IMR-90 (cell line): Measurements from ENCODE around the gene LDHAL6B. TPM values are rescaled to one million over a fixed set of nuclear protein-coding genes. Genes with fewer than 3 reads are reported as not detected.

Experiments
- ATAC-seq: fragments of 200-7000 bp; cut with Tn5 transposase; 2 replicates; pipeline ENCODE4 v1.9.1; 2020; ENCODE audit warnings: low read depth, mild to moderate bottlenecking, moderate library complexity
- BruUV-seq: library from RNA; stranded (reverse); fragments of 400-500 nt; replicated peaks from 2 replicates; lab custom pipeline; 2021; lab: Mats Ljungman, UMichigan
- CTCF ChIA-PET: fragments of 300-600 bp; formaldehyde crosslinking; extraction: SDS; loops from one replicate; lab custom pipeline; 2021; ENCODE audit warnings: antibody characterized with exemption; lab: Yijun Ruan, JAX
- POLR2A ChIA-PET: fragments of 300-600 bp; sonication (Branson Sonifier 250); formaldehyde crosslinking; loops from one replicate; lab custom pipeline; 2022; ENCODE audit warnings: antibody characterized with exemption; ENCODE audit not compliant: unreplicated experiment; lab: Charles Lee
- DNase-seq: peaks from one replicate; pipeline ENCODE4 v3.0.0; 2013
- H2AFZ ChIP-seq: replicated peaks from 2 replicates; pipeline ENCODE3; 2013; ENCODE audit warnings: low read length, mild to moderate bottlenecking; ENCODE audit not compliant: poor library complexity
- H2AK5ac ChIP-seq: 2 replicates; pipeline ENCODE4 v1.6.1; 2013; ENCODE audit warnings: low read depth, low read length, inconsistent platforms
- H2AK9ac ChIP-seq: replicated peaks from 2 replicates; pipeline ENCODE3; 2013; ENCODE audit warnings: mild to moderate bottlenecking, low read depth, low read length, moderate library complexity; ENCODE audit not compliant: poor library complexity
- H2BK120ac ChIP-seq: 2 replicates; pipeline ENCODE4 v1.6.1; 2013; ENCODE audit warnings: low read depth, low read length, inconsistent platforms
- H2BK15ac ChIP-seq: 3 replicates; pipeline ENCODE4 v1.6.1; 2013; ENCODE audit warnings: low read depth, low read length, inconsistent platforms
- H2BK20ac ChIP-seq: 2 replicates; pipeline ENCODE4 v1.6.1; 2013; ENCODE audit warnings: low read depth, mild to moderate bottlenecking, inconsistent platforms, low read length, moderate library complexity
- H2BK5ac ChIP-seq: 2 replicates; pipeline ENCODE4 v1.6.1; 2013; ENCODE audit warnings: mild to moderate bottlenecking, low read depth, low read length, inconsistent platforms; ENCODE audit not compliant: poor library complexity, severe bottlenecking
- H3K14ac ChIP-seq: replicated peaks from 2 replicates; pipeline ENCODE4 v1.6.1; 2013; ENCODE audit warnings: low read depth, low read length, inconsistent platforms
- H3K18ac ChIP-seq: 2 replicates; pipeline ENCODE4 v1.6.1; 2013; ENCODE audit warnings: low read depth, low read length, control low read depth
- H3K23ac ChIP-seq: 2 replicates; pipeline ENCODE4 v1.6.1; 2013; ENCODE audit warnings: low read depth, low read length, inconsistent platforms
- H3K27ac ChIP-seq: 2 replicates; pipeline ENCODE4 v1.5.1; 2013; ENCODE audit warnings: mild to moderate bottlenecking, control low read depth, low read length; ENCODE audit not compliant: insufficient read depth
- H3K27me3 ChIP-seq: 2 replicates; pipeline ENCODE4 v1.6.1; 2013; ENCODE audit warnings: low read length; ENCODE audit not compliant: control insufficient read depth, insufficient read depth
- H3K36me3 ChIP-seq: 2 replicates; pipeline ENCODE4 v1.6.1; 2013; ENCODE audit warnings: low read length, mixed read lengths; ENCODE audit not compliant: control insufficient read depth, insufficient read depth
- H3K4ac ChIP-seq: 2 replicates; pipeline ENCODE4 v1.6.1; 2013; ENCODE audit warnings: low read depth, low read length, inconsistent platforms
- H3K4me1 ChIP-seq: 2 replicates; pipeline ENCODE4 v1.6.1; 2013; ENCODE audit warnings: low read length, mixed read lengths; ENCODE audit not compliant: control insufficient read depth, insufficient read depth
- H3K4me2 ChIP-seq: 2 replicates; pipeline ENCODE4 v1.6.1; 2013; ENCODE audit warnings: low read depth, mild to moderate bottlenecking, control low read depth, low read length, moderate library complexity
- H3K4me3 ChIP-seq: 2 replicates; pipeline ENCODE4 v1.5.1; 2013; ENCODE audit warnings: low read depth, mild to moderate bottlenecking, control low read depth, low read length, moderate library complexity; ENCODE audit not compliant: insufficient read depth
- H3K56ac ChIP-seq: 2 replicates; pipeline ENCODE4 v1.6.1; 2013; ENCODE audit warnings: low read length, inconsistent platforms; ENCODE audit not compliant: insufficient read depth; ENCODE audit errors: extremely low read depth
- H3K79me1 ChIP-seq, 2 experiments: 2 replicates each; pipeline ENCODE4 v1.6.1; 2013; ENCODE audit warnings: low read length in 2 of 2, inconsistent platforms in 1 of 2, low read depth in 1 of 2
- H3K9ac ChIP-seq: 2 replicates; pipeline ENCODE4 v1.6.1; 2013; ENCODE audit warnings: low read depth, low read length, control low read depth
- H3K9me1 ChIP-seq: 2 replicates; pipeline ENCODE4 v1.6.1; 2013; ENCODE audit warnings: low read length, inconsistent platforms; ENCODE audit not compliant: insufficient read depth
- H3K9me3 ChIP-seq: 2 replicates; pipeline ENCODE4 v1.6.1; 2013; ENCODE audit warnings: low read length; ENCODE audit not compliant: control insufficient read depth, insufficient read depth
- H4K20me1 ChIP-seq: 2 replicates; pipeline ENCODE4 v1.6.1; 2013; ENCODE audit warnings: low read length, inconsistent platforms; ENCODE audit not compliant: insufficient read depth
- H4K5ac ChIP-seq: 2 replicates; pipeline ENCODE4 v1.6.1; 2013; ENCODE audit warnings: mild to moderate bottlenecking, low read depth, low read length, control low read depth
- H4K8ac ChIP-seq, 2 experiments: 2 replicates each; pipeline ENCODE4 v1.6.1; 2013; ENCODE audit warnings: low read depth in 2 of 2, low read length in 2 of 2, control low read depth in 1 of 2, inconsistent platforms in 1 of 2
- H4K91ac ChIP-seq: 2 replicates; pipeline ENCODE4 v1.6.1; 2013; ENCODE audit warnings: low read depth, low read length, inconsistent platforms; ENCODE audit not compliant: insufficient read depth
- BHLHE40 ChIP-seq: fragments of 150-350 bp; IDR thresholded peaks from 2 replicates; pipeline ENCODE4 v1.6.1; 2016; ENCODE audit warnings: mild to moderate bottlenecking, low read depth, low read length
- FOS ChIP-seq: fragments of 150-350 bp; IDR thresholded peaks from 2 replicates; pipeline ENCODE4 v1.6.1; 2016; ENCODE audit warnings: low read depth, low read length
- MAFK ChIP-seq: IDR thresholded peaks from 2 replicates; pipeline ENCODE4 v1.6.1; 2012; ENCODE audit warnings: low read depth, low read length, improper control_type of control experiment
- MAZ ChIP-seq: IDR thresholded peaks from 2 replicates; pipeline ENCODE4 v1.6.1; 2012; ENCODE audit warnings: low read depth, mild to moderate bottlenecking, low read length, improper control_type of control experiment, moderate library complexity, borderline replicate concordance
- MXI1 ChIP-seq: IDR thresholded peaks from 2 replicates; pipeline ENCODE4 v1.6.1; 2012; ENCODE audit warnings: low read depth, mild to moderate bottlenecking, low read length, moderate library complexity, borderline replicate concordance
- NFE2L2 ChIP-seq: fragments of 150-350 bp; IDR thresholded peaks from 2 replicates; pipeline ENCODE4 v1.6.1; 2016; ENCODE audit warnings: low read depth, mild to moderate bottlenecking, low read length
- RAD21 ChIP-seq: IDR thresholded peaks from 2 replicates; pipeline ENCODE4 v1.6.1; 2012; ENCODE audit warnings: low read length, improper control_type of control experiment
- RCOR1 ChIP-seq: IDR thresholded peaks from 2 replicates; pipeline ENCODE4 v1.6.1; 2012; ENCODE audit warnings: mild to moderate bottlenecking, low read length, improper control_type of control experiment; ENCODE audit not compliant: insufficient replicate concordance
- RFX5 ChIP-seq: IDR thresholded peaks from 2 replicates; pipeline ENCODE4 v1.8.0; 2012; ENCODE audit warnings: low read depth, mild to moderate bottlenecking, low read length, moderate library complexity
- SMC3 ChIP-seq: fragments of 150-350 bp; IDR thresholded peaks from 2 replicates; pipeline ENCODE4 v1.6.1; 2016; ENCODE audit warnings: low read depth, mild to moderate bottlenecking, antibody characterized with exemption, low read length, moderate library complexity
- WGBS, 2 experiments: methylation state at CpG; one replicate each; pipeline versions ENCODE4 v1.1.5 to v1.1.7; 2013; ENCODE audit warnings: missing lambda C conversion rate in 2 of 2; ENCODE audit not compliant: insufficient read length in 1 of 2; ENCODE audit errors: extremely low coverage in 2 of 2; 5-methylcytosine and 5-hydroxymethylcytosine counted together
- dilution Hi-C: fragments of 300-500 bp; cut with HindIII; formaldehyde crosslinking; loops from one replicate; pipeline ENCODE4 v1.14.3; 2018; ENCODE audit warnings: low sequenced_read_pairs; ENCODE audit not compliant: unreplicated experiment
- in situ Hi-C: fragments of 300-500 bp; cut with MboI; formaldehyde crosslinking; loops from 3 replicates; pipeline ENCODE4 v1.14.3; 2019; ENCODE audit warnings: low sequenced_read_pairs, inconsistent platforms, mixed read lengths
- intact Hi-C: fragments of 100-400 bp; cut with micrococcal nuclease; formaldehyde crosslinking; loops from 2 replicates; pipeline ENCODE4 v1.10.0; 2022
- polyA plus RNA-seq, 3 experiments: library from polyadenylated mRNA; depleted of rRNA; stranded (reverse); fragments of >200 nt; gene quantifications; 2 replicates each; pipeline ENCODE4 v1.2.3, GENCODE V29; 2012; ENCODE audit warnings: low replicate concordance in 1 of 3
- total RNA-seq: library from RNA; depleted of rRNA; stranded (reverse); fragments of >200 nt; gene quantifications from 2 replicates; pipeline ENCODE4 v1.2.3, GENCODE V29; 2012
- TF ChIP-seq, protein P1 (sequence below): fragments of 150-350 bp; IDR thresholded peaks from 2 replicates; pipeline ENCODE4 v1.6.1; 2016; ENCODE audit warnings: low read depth, mild to moderate bottlenecking, low read length, moderate library complexity, borderline replicate concordance
- TF ChIP-seq, protein P2 (sequence below): conservative IDR thresholded peaks from 2 replicates; pipeline ENCODE4 v1.5.1; 2012; ENCODE audit warnings: mild to moderate bottlenecking, low read depth, low read length, improper control_type of control experiment
- TF ChIP-seq, protein P3 (sequence below): fragments of 150-350 bp; IDR thresholded peaks from 2 replicates; pipeline ENCODE4 v1.6.1; 2017; ENCODE audit warnings: mild to moderate bottlenecking, antibody characterized with exemption, low read length, low read depth

Gene LDHAL6B
- total and polyA plus RNA-seq, 2 of the 4 experiments (the other 2 are of a cell fraction): not detected

DNA sequence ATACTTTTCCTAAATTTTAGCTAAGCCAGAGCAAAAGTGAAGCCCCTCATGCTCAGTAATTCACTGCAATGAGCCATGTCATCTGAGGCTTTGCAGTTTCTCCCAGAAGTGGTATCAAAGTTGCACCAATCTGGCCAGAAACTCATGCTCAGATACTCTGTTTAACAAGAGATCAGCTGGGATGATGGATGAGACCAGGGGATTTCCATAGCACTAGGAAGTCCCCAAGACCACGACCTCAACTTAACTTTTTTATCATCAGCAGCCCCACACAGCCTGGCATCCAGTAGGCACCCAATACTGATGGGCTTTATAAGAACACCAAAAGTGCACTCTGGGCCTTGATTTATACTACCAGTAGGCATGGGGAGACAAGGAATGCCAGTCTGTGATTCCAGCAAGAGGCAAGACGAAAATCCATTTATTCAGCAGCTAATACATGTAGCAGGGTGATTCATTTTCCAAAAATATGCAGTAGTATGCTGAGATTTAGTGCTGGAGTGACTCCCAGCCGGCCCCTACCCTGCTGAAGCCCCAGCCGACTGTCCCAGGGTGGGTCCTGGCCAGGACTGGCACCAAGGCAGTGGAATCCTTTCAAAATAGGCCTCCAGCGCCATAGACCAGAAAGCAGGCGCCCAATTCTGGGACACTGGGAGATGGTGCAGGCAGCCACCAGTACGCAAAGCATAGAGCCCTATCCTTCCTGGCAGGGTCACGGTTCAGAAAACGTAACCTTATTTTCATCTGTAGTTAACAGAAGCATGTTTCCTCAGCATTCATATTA is 612 bp upstream of the LDHAL6B start:
- Histone ChIP-seq H4K91ac (no peak overlapping the region), H3K23ac (no peak overlapping the region), H3K4me3 (no peak overlapping the region), H4K20me1 (no peaks in the 10 kb centered on the region), H2BK15ac (no peak overlapping the region), H3K56ac (no peak overlapping the region), H3K27ac (no peak overlapping the region), H3K4ac (no peak overlapping the region), H3K9ac (no peak overlapping the region), H3K4me2 (no peak overlapping the region), H3K18ac (no peak overlapping the region), H3K14ac (no peak overlapping the region), H2BK5ac (no peak overlapping the region), H3K36me3 (peaks cover 34% of the 10 kb centered on the region), H2AK5ac (no peak overlapping the region), H4K5ac (no peak overlapping the region), H2AFZ (no peak overlapping the region), H3K9me3 (no peaks in the 10 kb centered on the region), H3K4me1 (no peaks in the 10 kb centered on the region), H3K9me1 (peaks cover 6% of the 10 kb centered on the region; the same call in 1 of the 2 replicates), H2BK120ac (no peak overlapping the region), H4K8ac (no peak overlapping the region), H2BK20ac (no peak overlapping the region), H2AK9ac (peak overlapping the region; percentile 29), H3K79me1 (peaks cover 0 to 7% of the 10 kb centered on the region in 2 experiments; a peak in 1 of 4 replicates), H3K27me3 (no peaks in the 10 kb centered on the region)
- ChIA-PET CTCF (no interaction called here), POLR2A (no interaction called here)
- intact Hi-C loops (no loop called here), in situ Hi-C loops (no loop called here), dilution Hi-C loops (no loop called here)
- 100% methylated on average over 3 of the region's 9 CpGs; no CpG with 5 or more reads in 1 of the 2 experiments for WGBS, 2 experiments
- ATAC-seq: no peak
- TF ChIP-seq, protein P1, sequence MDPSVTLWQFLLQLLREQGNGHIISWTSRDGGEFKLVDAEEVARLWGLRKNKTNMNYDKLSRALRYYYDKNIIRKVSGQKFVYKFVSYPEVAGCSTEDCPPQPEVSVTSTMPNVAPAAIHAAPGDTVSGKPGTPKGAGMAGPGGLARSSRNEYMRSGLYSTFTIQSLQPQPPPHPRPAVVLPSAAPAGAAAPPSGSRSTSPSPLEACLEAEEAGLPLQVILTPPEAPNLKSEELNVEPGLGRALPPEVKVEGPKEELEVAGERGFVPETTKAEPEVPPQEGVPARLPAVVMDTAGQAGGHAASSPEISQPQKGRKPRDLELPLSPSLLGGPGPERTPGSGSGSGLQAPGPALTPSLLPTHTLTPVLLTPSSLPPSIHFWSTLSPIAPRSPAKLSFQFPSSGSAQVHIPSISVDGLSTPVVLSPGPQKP: no peak
- no peak for TF ChIP-seq MAFK
- TF ChIP-seq MAZ: no peak
- TF ChIP-seq SMC3: no peak
- no peak for TF ChIP-seq RFX5
- no peak for TF ChIP-seq MXI1
- no peak for TF ChIP-seq RAD21
- no peak for TF ChIP-seq FOS
- TF ChIP-seq, protein P2, sequence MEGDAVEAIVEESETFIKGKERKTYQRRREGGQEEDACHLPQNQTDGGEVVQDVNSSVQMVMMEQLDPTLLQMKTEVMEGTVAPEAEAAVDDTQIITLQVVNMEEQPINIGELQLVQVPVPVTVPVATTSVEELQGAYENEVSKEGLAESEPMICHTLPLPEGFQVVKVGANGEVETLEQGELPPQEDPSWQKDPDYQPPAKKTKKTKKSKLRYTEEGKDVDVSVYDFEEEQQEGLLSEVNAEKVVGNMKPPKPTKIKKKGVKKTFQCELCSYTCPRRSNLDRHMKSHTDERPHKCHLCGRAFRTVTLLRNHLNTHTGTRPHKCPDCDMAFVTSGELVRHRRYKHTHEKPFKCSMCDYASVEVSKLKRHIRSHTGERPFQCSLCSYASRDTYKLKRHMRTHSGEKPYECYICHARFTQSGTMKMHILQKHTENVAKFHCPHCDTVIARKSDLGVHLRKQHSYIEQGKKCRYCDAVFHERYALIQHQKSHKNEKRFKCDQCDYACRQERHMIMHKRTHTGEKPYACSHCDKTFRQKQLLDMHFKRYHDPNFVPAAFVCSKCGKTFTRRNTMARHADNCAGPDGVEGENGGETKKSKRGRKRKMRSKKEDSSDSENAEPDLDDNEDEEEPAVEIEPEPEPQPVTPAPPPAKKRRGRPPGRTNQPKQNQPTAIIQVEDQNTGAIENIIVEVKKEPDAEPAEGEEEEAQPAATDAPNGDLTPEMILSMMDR: no peak
- no peak for TF ChIP-seq BHLHE40
- TF ChIP-seq, protein P3, sequence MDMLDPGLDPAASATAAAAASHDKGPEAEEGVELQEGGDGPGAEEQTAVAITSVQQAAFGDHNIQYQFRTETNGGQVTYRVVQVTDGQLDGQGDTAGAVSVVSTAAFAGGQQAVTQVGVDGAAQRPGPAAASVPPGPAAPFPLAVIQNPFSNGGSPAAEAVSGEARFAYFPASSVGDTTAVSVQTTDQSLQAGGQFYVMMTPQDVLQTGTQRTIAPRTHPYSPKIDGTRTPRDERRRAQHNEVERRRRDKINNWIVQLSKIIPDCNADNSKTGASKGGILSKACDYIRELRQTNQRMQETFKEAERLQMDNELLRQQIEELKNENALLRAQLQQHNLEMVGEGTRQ: no peak
- no peak for TF ChIP-seq NFE2L2
- TF ChIP-seq RCOR1: no peak
- BruUV-seq: no TSS peak
- no peak for DNase-seq
